HepG2 (cell line): ENCODE data around the gene NKX3-2. TPM values are rescaled to one million over a fixed set of nuclear protein-coding genes. Genes with fewer than 3 reads are reported as not detected.

Experiments
- ATAC-seq: fragments of 200-7000 bp; cut with Tn5 transposase; 3 replicates; pipeline ENCODE4 v1.9.1; 2020; ENCODE audit warnings: mild to moderate bottlenecking, moderate library complexity
- BruUV-seq: library from RNA; stranded (reverse); fragments of 400-500 nt; replicated peaks from 2 replicates; lab custom pipeline; 2021; lab: Mats Ljungman, UMichigan
- CTCF ChIA-PET: fragments of 300-600 bp; formaldehyde crosslinking; extraction: SDS; loops from one replicate; lab custom pipeline; 2021; ENCODE audit warnings: low total read pairs, inconsistent platforms, low intra/inter-chr PET ratio; lab: Yijun Ruan, JAX
- POLR2A ChIA-PET: fragments of 350-600 bp; sonication (Branson Sonifier 250); formaldehyde crosslinking; loops from one replicate; lab custom pipeline; 2020; ENCODE audit warnings: antibody characterized with exemption, inconsistent platforms; lab: Yijun Ruan, JAX
- DNase-seq: peaks from one replicate; pipeline ENCODE4 v3.0.0-alpha.2; 2015; ENCODE audit warnings: low spot score
- FAIRE-seq: peaks from 3 replicates; lab custom pipeline; 2011; peaks lifted over from hg19 to GRCh38; lab: Jason Lieb, UNC
- H2AFZ ChIP-seq: one replicate; pipeline ENCODE4 v1.6.1; 2011; ENCODE audit warnings: low read length, inconsistent platforms
- H3K27ac ChIP-seq: fragments of 300-600 bp; 3 replicates; pipeline ENCODE4 v1.8.0; 2011; ENCODE audit warnings: mixed run types, mild to moderate bottlenecking, mixed read lengths, low read length, inconsistent platforms; ENCODE audit not compliant: insufficient read depth; ENCODE audit errors: extremely low read length
- H3K27me3 ChIP-seq, 2 experiments: fragments of 200-600 bp in 1 of 2; 2 replicates in 1 of 2; 3 replicates in 1 of 2; pipeline versions ENCODE4 v1.6.0 to v1.8.0; 2011; ENCODE audit warnings: low read length in 2 of 2, mild to moderate bottlenecking in 2 of 2, moderate library complexity in 2 of 2, inconsistent platforms in 1 of 2; ENCODE audit not compliant: insufficient read depth in 2 of 2, control insufficient read depth in 1 of 2
- H3K36me3 ChIP-seq, 2 experiments: fragments of 200-600 bp in 1 of 2; replicated peaks in 1 of 2; 2 replicates in 1 of 2; 3 replicates in 1 of 2; pipeline versions ENCODE4 v1.5.1 to v1.8.0; 2011; ENCODE audit warnings: low read length in 2 of 2, inconsistent platforms in 1 of 2; ENCODE audit not compliant: insufficient read depth in 2 of 2, control insufficient read depth in 1 of 2
- H3K4me1 ChIP-seq: 2 replicates; pipeline ENCODE4 v1.5.1; 2012; ENCODE audit warnings: low read length, inconsistent platforms; ENCODE audit not compliant: insufficient read depth
- H3K4me2 ChIP-seq: 2 replicates; pipeline ENCODE4 v1.6.0; 2011; ENCODE audit warnings: low read depth, low read length, inconsistent platforms
- H3K4me3 ChIP-seq, 3 experiments: fragments of 200-600 bp in 1 of 3; sonication (generic), shearing (Covaris generic) in 1 of 3; replicated peaks in 1 of 3; 2 replicates each; pipeline ENCODE4 v1.5.1; 2011 to 2016; ENCODE audit warnings: low read length in 3 of 3, inconsistent platforms in 2 of 3, low read depth in 2 of 3, mild to moderate bottlenecking in 2 of 3, control low read depth in 1 of 3, mixed read lengths in 1 of 3; ENCODE audit not compliant: insufficient read depth in 1 of 3
- H3K79me2 ChIP-seq: one replicate; pipeline ENCODE4 v1.6.1; 2011; ENCODE audit warnings: low read length, inconsistent platforms; ENCODE audit not compliant: insufficient read depth
- H3K9ac ChIP-seq: 2 replicates; pipeline ENCODE4 v1.6.0; 2011; ENCODE audit warnings: mild to moderate bottlenecking, low read depth, low read length, inconsistent platforms; ENCODE audit not compliant: insufficient read depth
- H3K9me3 ChIP-seq: 2 replicates; pipeline ENCODE4 v1.5.1; 2012; ENCODE audit warnings: mild to moderate bottlenecking, low read length
- H4K20me1 ChIP-seq: 2 replicates; pipeline ENCODE4 v1.6.0; 2011; ENCODE audit warnings: inconsistent platforms, mild to moderate bottlenecking, low read length, moderate library complexity; ENCODE audit not compliant: insufficient read depth
- HMGXB3 ChIP-seq: sonication (generic); formaldehyde crosslinking; IDR thresholded peaks from 2 replicates; pipeline ENCODE4 v1.4.0; 2020; ENCODE audit warnings: missing genetic modification reagents, borderline replicate concordance
- KLF13 ChIP-seq: sonication (generic); formaldehyde crosslinking; IDR thresholded peaks from 2 replicates; pipeline ENCODE4 v1.4.0; 2020; ENCODE audit warnings: mild to moderate bottlenecking, missing genetic modification reagents
- RORA ChIP-seq: sonication (generic); formaldehyde crosslinking; IDR thresholded peaks from 2 replicates; pipeline ENCODE4 v1.5.0; 2020; ENCODE audit warnings: mild to moderate bottlenecking, missing genetic modification reagents, moderate library complexity
- THAP11 ChIP-seq: IDR thresholded peaks from 2 replicates; pipeline ENCODE4 v1.6.1; 2016; ENCODE audit warnings: missing biosample characterization, missing genetic modification reagents
- ZBTB14 ChIP-seq: sonication (generic); formaldehyde crosslinking; IDR thresholded peaks from 2 replicates; pipeline ENCODE4 v1.4.0; 2020; ENCODE audit warnings: missing genetic modification reagents
- ZBTB46 ChIP-seq: sonication (generic); formaldehyde crosslinking; IDR thresholded peaks from 2 replicates; pipeline ENCODE4 v1.4.0; 2020; ENCODE audit warnings: mild to moderate bottlenecking, missing genetic modification reagents, borderline replicate concordance
- ZFX ChIP-seq: sonication (generic); formaldehyde crosslinking; IDR thresholded peaks from 2 replicates; pipeline ENCODE4 v1.4.0; 2020; ENCODE audit warnings: mild to moderate bottlenecking, low read depth, missing genetic modification reagents, moderate library complexity
- ZIK1 ChIP-seq: sonication (generic); formaldehyde crosslinking; IDR thresholded peaks from 2 replicates; pipeline ENCODE4 v1.5.0; 2020; ENCODE audit warnings: mild to moderate bottlenecking, low read depth, missing genetic modification reagents, borderline replicate concordance
- ZMYM2 ChIP-seq: sonication (generic); formaldehyde crosslinking; IDR thresholded peaks from 2 replicates; pipeline ENCODE4 v1.8.0; 2022; ENCODE audit warnings: mild to moderate bottlenecking, missing genetic modification reagents
- ZNF143 ChIP-seq: sonication (generic); formaldehyde crosslinking; IDR thresholded peaks from 2 replicates; pipeline ENCODE4 v1.4.0; 2020; ENCODE audit warnings: missing genetic modification reagents
- ZNF773 ChIP-seq: sonication (generic); formaldehyde crosslinking; IDR thresholded peaks from 2 replicates; pipeline ENCODE4 v1.4.0; 2020; ENCODE audit warnings: missing genetic modification reagents, borderline replicate concordance
- WGBS: methylation state at CpG from one replicate; pipeline ENCODE4 v1.1.6; 2017; ENCODE audit warnings: low lambda C conversion rate; 5-methylcytosine and 5-hydroxymethylcytosine counted together
- in situ Hi-C: cut with HindIII; loops from 2 replicates; pipeline ENCODE4 v1.10.0; 2017; ENCODE audit warnings: low pct_unique_long_range_greater_than_20kb; ENCODE audit not compliant: extremely low pct_ligation_motif_present
- intact Hi-C: fragments of 100-400 bp; cut with micrococcal nuclease; formaldehyde crosslinking; loops from one replicate; pipeline ENCODE4 v1.10.0; 2022; ENCODE audit not compliant: unreplicated experiment
- polyA plus RNA-seq, 8 experiments: library from polyadenylated mRNA; depleted of rRNA in 3 of 8; stranded (reverse) in 7 of 8; unstranded in 1 of 8; fragments of >200 nt; fragmentation: Illumina TruSeq in 4 of 8; extraction: Trizol in 4 of 8; gene quantifications; 2 replicates each; pipeline versions ENCODE4 v1.2.1 to v1.2.3, GENCODE V29; 2011 to 2016; ENCODE audit warnings: low read depth in 4 of 8, missing spikeins in 1 of 8, mixed read lengths in 1 of 8; ENCODE audit not compliant: insufficient read depth in 1 of 8
- total RNA-seq, 5 experiments: library from RNA; depleted of rRNA; stranded (reverse); fragments of >200 nt; fragmentation: Illumina TruSeq; extraction: Trizol; gene quantifications; 2 replicates each; pipeline ENCODE4 v1.2.3, GENCODE V29; 2016; ENCODE audit warnings: low read depth in 1 of 5

The NKX3-2 gene
- total and polyA plus RNA-seq, 2 of the 13 experiments (the other 11 are each of a cell fraction or from before 2014, with no cell fraction given): 0.07 to 0.13 TPM

- TF ChIP-seq ZMYM2 (no peak), HMGXB3 (CRISPR knock-in tag) (no peak)
Measured at GRCh38 chr4:13559413-13559812, 15.1 kb upstream of the NKX3-2 start (continued).

DNA sequence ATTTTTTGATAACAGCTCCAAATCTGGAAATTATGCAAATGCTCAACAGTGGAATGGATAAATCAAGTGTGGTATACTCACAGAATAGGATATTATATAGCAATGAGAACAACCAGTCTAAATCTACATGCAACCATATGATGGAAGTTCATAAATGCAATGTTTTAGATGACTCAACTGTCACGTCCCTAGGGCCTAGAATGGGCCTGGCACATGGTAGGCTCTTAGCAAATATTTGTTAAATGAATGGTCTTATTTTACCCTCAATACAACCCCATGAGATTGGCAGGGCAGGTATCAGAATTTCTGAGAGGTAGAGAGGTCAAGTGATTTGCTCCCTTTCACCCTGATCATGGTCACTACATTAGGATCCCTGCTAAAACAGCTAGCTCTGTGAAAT lies 14.6 kb upstream of the NKX3-2 start:
- ChIA-PET POLR2A (no interaction called here), CTCF (no interaction called here)
- BruUV-seq: no TSS peak
- TF ChIP-seq ZBTB14 (CRISPR knock-in tag) (no peak), ZIK1 (CRISPR knock-in tag) (no peak), ZBTB46 (CRISPR knock-in tag) (no peak), ZFX (CRISPR knock-in tag) (no peak), ZNF773 (CRISPR knock-in tag) (no peak), RORA (no peak), ZNF143 (CRISPR knock-in tag) (no peak), KLF13 (CRISPR knock-in tag) (no peak), THAP11 (CRISPR knock-in tag) (no peak)
- H3K27ac ChIP-seq: no peak overlapping the region
- no peak overlapping the region for H3K9ac ChIP-seq
- ATAC-seq (no peak), DNase-seq (no peak), FAIRE-seq (no peak)
- H3K79me2 ChIP-seq: no peaks in the 10 kb centered on the region
- H4K20me1 ChIP-seq: no peaks in the 10 kb centered on the region
- H3K36me3 ChIP-seq: no peaks in the 10 kb centered on the region
- intact Hi-C loops (no loop called here), in situ Hi-C loops (no loop called here)
- no peak overlapping the region for H2AFZ ChIP-seq
- H3K4me3 ChIP-seq: no peak overlapping the region
- H3K9me3 ChIP-seq: no peaks in the 10 kb centered on the region
- H3K4me1 ChIP-seq: no peaks in the 10 kb centered on the region
- H3K4me2 ChIP-seq: no peak overlapping the region
- 11% methylated on average over 1 of the region's 1 CpG for WGBS
- no peaks in the 10 kb centered on the region for H3K27me3 ChIP-seq
